HG03460 (cell line): ENCODE data around the gene TGFA.

Experiments
- ATAC-seq: cut with Tn5 transposase; IDR thresholded peaks from one replicate; pipeline ENCODE4 v1.9.1; 2021; ENCODE audit not compliant: unreplicated experiment

TGFA gene

DNA sequence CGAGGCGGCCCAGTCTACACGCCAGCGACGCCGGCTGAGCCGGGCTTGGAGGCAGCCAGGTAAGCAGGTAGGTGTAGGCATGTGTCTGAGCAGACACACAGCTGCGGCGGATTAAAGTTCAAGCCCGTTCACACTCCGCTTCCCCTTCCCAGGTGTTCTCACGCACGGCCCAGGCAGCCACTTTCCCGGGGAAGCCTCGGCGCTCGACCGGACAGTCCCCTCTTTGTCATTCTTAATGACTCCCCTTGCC lies 367 bp downstream of the TGFA start:
- peak; percentile 14 for ATAC-seq

DNA sequence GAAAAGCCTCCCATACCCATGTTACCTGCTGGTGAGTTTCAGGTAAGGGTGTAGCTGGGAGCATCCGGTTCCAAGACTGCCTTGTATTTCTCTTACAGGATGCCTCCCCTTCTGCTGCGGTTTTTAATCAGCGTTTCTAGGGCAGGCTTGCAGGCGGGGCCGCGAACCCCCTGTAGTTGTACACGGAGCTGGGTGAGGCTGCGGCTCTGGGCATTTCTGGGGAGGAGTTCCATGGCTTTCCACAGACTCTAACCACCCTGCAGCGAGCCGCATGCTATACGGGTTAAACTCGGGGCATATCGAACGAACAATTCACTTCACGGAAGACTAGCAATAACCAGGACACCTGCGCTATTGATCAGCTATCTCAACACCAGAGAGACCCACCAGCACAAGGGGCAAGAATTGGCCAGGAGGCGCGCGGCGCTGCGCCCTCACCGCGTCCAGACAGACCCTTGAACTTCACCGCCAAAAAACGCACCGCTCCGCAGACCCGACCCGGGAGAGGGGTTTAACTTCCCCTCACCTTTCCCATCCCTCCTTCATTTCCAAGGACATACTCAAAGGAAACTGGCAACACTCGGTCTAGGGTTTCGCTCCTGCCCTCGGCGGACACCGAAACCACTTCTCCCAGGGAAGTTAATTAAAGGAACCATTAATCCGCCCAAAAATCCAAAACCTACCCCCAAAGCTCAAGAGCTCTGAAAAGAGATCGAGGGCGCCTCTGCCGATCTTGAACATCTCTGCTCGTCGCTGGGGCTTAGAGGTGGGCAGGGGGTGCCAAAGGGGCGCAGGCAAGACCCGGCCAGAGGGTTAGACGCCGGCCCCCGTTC lies 909 bp downstream of the TGFA start:
- no peak for ATAC-seq

DNA sequence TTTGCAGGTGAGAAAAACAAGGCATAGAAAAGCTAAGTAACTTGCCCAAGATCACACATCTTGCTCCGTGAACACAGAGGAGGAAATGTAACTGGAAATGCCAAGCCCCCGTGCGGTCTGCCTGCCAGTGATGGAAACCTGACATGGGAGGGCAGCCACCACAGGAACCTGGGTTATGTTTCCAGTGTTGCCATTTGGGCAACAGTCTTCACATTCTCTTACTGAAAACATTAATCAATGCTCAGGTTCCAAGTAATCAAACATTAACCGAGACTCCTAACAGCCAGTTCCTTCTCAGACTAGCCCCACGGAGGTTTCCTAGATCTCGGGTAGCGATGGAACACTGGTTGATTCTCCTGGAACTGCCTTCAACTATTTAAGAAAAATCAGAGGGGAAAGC lies 2.5 kb downstream of the TGFA start:
- ATAC-seq, result no peak

DNA sequence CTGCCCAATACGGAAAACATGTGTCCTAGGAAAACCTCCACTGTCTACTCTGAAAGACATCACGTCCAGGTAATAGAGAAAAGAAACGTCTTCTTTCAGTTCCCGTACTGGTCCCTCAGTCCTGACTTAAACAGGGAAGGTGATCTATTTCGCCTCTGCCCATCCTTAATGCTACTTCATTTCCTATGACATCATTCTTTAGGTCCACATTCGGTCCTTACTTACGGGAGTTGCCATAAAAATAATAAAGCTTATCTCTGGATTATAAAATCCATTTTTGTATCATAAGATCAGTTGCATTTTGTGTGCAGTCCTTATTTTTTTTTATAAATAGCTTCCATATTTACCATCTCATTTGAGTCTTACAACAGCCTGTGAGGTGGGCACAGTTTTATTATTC lies 3.7 kb downstream of the TGFA start:
- ATAC-seq, result no peak

DNA sequence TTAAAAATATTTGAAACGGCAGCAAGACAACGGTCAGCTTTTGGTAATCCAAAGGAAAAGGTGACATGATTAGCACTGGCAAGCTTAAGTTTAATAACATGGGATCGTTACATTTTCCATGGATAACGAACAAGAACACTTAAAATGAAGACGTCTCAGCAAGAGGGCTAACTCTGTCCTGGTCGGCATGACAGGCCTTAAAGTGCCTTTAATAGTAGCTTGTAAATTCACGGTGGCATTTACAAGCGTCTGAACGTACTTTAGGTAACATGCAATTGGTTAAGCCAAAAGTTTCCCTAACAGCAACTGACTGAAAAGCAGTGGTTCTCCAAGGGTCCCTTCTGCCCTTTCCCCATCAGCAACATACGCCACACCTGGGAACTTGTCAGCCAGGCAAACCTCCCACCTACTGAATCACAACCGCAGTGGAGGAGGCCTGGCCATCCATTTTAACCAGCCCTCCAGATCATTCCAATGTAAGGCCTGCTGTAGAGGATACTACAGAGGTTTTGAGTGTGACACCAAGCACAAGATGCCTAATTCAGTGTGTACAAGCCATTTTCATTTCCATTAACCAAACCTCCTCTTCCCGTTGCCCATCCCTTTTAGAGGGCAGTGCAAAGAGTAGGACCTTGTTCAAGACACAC lies 4.4 kb downstream of the TGFA start:
- no peak for ATAC-seq

DNA sequence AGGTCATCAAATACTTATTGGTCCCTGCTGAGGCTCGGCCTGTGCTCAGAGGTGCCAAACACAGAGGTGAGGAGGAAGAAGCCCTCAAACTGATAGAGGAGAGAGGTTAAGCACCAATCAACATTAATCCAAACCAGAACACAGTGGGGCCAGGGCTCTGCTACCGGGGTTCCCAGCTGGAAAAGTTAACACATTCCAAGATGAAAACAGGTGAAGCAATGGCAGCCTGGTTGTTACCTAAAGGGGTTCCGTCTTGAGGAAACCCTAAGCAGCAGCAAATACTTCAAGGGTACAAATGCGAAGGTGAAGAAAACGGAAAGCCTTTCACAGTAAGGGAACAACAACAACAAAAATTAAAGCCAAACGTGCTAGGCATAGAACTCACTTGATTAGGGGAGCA lies 5.4 kb downstream of the TGFA start:
- ATAC-seq, result no peak

DNA sequence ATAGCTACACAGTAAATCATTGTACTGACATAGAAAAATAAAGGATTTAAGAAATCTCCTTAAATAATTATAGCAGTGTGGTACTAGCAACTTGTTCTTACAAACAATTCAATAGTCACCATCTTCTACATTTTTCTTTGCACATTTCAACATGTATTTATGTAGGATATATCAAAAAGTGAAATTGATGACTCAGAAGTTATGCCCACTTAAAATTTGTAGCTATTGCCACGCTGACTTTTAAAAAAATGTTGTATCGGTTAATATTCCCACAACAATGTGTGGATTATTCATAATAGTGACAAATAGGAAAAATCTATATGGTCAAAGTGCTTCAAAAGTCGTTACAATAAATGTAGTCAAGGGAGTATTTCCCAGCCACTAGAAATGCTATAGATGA lies 6.7 kb downstream of the TGFA start:
- ATAC-seq, result no peak

DNA sequence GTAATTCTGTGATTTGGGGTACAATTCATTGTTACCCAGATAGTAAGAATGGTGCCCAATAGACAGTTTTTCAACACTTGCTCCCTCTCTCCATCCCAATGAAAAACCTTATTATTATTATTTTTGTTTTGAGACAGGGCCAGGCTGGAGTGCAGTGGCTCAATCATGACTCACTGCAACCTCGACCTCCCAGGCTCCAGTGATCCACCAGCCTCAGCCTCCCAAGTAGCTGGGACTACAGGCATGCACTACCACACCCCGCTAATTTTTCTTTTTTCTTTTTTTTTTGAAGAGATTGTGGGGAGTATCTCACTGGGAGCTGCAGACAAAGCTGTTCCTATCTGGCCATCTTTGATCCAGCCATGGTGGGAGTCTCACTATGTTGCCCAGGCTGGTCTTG lies 7.2 kb downstream of the TGFA start:
- ATAC-seq, result no peak

DNA sequence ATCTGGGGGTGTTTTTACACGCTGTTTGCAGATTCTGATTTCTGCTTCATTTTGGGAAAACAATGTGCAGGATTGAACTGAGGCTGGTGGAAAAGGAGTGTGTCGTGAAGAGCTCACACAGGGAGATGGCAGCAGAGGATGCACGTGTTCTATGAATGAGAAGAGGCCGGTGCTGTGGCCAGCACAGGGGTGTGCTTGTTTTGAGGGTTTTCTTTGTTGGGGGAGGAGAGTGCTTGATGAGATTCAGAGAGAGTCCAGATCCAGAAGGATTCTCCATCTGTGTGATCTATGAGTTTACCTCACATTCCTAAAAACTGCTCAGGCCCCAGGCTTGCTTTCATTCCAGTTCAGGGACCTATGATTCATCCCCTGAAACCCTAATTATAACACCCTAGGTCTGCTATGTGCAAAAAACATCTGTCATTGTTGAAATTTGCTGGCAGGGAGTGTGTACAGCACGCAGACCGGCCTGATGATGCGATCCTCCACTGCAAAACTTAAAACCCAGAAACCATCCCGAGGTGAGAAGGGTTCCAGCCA lies 12.1 kb downstream of the TGFA start:
- no peak for ATAC-seq

DNA sequence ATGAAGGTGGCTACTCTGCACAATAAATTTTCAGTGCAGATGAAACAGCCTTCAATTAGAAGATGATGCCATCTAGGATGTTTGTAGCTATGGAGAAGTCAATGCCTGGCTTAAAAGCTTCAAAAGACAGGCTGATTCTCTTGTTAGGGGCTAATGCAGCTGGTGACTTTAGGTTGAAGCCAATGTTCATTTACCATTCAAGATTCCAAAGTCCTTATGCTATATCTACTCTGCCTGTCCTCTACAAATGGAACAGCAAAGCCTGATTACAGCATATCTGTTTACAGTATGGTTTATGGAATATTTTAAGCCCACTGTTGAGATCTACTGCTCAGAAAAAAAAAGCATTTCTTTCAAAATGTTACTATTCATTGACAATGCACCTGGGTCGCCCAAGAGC lies 15.8 kb downstream of the TGFA start:
- no peak for ATAC-seq

DNA sequence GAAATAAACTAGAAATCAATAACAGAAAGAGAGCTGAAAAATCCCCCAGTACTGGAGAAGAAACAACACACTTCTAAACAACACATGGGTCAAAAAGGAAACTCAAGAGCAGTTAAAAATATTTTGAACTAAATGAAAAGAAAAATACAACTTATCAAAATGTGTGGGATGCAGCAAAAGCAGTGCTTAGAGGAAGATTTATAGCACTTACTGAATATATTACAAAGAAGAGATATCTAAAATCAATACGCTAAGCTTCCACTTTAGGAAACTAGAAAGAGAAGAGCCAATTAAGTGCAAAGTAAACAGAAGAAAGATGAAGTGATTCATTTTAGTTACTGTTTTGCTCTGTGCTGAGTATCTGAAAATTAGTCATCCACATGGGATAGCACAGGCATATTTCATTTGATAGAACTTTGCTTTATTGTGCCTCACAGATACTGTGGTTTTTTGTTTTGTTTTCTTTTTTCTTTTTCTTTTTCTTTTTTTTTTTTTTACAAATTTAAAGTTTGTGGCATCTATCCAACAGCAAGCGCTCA lies 17.0 kb downstream of the TGFA start:
- ATAC-seq, result no peak

DNA sequence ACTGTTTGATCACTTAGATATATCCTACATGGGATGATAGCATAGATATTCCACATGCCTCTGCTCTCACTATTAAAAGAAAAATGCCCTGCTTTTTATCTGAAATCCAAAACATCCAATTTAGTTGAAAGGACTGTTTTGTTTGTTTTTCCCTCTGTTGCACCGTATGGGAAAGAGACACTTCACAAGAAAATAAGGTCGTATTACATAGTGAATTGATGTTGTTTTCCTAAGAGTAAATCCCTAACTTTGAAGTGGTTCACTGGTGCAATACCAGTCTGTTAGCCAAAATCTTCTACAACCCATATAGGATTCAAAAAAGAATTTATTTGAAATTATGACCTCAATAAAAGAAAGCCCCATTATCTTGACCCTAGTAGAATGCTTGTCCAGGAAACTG lies 18.1 kb downstream of the TGFA start:
- no peak for ATAC-seq

DNA sequence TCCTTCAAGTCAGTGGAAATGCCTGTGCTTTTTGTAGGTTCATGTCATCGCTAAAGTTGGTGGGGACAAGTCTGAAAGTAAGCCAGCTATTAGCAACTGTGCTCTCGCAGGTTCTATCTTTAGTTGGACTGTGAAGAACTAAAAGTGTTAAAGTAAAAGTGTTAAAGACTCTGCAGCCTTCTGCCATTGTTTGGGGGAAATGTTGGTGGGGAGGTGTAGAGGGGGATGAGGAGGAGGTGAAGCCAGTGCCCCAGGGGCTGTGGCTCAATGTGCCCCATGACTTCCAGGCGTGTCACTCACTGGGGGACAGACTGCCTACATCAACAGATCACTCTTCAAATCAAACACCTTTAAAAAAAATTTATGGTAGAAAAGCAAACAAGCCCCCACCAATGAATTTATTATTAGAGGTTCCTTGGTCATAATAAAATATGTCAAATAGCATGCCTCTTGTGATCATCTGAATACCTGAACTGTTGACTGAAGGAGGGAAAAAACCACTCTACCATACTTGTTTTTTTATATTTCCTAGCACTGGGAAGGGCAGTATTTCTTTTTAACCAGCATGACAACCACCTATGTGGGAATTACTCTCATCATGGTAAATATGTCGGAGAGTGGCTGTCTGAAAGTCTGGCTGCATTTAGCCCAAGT lies 19.3 kb downstream of the TGFA start:
- no peak for ATAC-seq

DNA sequence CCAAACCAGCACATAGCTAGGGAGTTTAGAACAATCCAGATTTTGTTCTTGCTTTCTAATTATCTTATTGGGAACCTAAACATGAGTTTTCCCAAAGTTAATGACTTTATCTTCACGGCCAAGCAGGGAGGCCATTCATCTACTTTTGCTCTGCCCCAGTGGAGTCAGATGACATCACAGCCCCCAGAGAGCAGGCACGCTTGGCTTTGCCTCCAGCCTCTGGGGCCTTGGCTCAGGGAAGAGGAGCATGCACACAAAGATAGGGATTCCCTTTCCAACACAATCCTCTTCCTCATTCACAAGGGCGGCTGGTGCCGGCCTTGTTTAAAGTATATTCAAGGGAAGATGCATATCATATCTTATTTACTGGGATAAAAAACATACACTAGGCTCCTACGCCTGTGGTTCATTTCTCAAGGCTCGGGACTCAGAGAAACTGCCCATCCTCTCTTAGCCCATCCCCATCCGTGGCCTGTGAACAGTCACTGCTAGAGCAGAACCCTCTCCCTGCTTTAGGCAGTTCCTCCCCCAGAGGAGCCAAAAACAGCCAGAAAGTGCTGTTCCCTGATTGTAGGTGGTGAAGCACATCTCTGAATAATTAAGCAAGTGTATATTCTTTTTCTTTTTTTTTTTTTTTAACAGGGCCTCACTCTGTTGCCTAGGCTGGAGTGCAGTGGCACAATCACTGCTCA lies 21.2 kb downstream of the TGFA start:
- no peak for ATAC-seq

DNA sequence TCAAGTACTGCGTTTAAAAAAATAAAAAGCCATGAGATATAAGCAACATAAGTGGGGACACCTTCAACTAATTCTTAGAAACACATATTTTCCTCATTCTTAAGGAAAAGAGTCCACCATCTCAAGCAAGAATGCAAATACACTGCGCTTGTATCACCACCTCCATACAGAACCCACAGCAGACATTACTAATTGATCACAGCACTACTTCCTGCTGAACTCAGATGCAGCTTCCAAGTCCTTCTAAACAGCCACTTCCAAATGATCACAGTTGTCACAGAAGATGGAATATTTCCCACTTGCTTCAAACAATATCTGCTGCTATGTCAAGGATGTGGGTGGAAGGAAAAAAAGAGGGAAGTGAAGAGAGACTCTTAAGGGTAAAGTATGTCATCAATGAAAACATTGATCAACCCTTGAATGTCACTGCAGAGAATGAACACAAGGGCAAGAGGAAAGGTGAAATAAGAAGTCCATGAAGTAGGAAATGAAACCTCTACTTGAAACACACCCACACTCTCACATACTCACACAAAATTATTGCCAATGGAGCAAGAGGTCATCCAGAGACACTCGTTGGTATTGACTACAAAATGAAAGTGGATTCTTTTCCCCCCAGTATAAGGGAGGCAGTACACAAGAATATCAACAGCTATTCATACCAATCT lies 22.1 kb downstream of the TGFA start:
- no peak for ATAC-seq

DNA sequence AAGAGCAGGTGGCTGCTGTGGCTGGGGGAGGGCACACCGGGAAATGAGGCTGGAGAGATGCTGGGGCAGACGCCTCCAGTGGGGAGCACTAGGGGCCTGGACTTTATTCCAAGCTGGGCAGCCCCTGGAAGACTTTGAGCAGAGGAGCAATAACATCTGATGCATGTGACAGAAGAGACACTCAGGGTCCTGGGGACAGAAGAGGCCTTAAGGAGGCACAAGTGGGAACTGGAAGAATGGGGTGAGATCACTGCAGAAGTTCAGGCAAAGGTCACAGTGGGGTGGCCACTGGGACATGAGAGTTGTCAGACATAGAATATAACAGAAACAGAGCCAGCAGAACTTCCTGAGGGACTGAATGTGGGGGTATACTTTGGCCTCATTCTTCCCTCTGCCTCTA lies 24.0 kb downstream of the TGFA start:
- no peak for ATAC-seq

DNA sequence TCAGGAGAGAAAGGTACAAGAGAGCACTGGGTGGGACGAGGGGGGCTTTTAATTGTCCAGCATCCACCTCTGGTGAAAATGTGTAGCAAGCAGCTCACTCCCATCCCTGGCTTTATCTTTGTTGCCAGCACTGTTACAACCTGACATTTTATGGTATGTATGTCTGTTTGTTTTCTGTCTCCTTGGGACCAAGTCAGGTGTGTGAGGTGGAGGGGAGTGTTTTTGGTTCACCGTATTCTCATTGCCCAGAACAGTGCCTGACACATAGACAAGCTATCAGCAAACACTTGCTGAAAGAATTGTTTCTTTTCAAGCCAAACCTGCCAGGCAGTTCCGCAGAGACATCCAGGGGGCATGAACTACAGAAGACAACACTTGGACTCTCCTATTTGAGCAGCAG lies 24.7 kb downstream of the TGFA start:
- ATAC-seq, result no peak

DNA sequence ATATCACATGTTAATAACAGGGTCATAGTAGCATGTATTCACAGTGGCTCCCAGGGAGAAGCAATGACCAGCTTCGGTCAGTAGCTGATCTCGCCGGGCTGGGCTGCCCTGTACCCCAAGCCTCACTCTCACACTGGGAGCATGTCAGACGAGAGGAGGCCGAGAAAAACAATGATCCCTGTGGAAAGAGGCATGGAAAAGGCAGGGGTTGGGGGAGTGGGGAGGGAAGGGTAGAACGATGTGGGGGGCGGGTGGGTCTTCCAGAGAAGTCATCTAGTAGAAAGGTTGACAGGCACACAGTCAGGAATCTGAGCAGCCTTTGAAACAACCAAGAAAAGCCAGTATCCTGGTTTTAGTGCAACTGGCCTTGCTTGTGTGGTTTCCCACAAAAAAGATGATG lies 25.4 kb downstream of the TGFA start:
- ATAC-seq, result no peak

DNA sequence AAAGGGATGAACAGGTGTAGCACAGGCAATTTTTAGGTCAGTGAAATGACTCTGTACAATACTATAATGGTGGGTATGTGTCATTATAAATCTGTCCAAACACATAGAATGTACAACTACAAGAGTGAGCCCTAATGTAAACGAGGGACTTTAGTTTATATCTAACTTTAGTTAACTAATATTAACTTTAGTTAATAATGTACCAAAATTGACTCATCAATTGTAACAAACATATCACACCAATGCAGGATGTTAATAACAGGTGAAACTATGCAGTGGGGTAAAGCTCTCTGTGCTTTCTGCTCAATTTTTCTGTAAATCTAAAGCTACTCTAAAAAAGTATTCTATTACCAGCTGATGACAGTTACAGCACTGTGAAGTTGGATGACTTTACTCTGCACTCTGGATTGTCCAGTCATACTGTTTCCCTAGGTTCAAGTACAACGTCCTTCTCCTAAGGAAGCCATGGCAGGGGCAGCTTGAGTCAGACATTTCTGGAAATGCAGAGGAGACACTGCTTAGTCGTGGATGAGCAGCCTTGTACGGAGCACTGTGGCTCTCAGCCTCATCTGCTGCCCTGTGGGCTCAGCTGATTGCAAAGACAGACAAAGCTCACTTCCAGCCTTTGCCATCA lies 26.1 kb downstream of the TGFA start:
- ATAC-seq, result peak; percentile 55

DNA sequence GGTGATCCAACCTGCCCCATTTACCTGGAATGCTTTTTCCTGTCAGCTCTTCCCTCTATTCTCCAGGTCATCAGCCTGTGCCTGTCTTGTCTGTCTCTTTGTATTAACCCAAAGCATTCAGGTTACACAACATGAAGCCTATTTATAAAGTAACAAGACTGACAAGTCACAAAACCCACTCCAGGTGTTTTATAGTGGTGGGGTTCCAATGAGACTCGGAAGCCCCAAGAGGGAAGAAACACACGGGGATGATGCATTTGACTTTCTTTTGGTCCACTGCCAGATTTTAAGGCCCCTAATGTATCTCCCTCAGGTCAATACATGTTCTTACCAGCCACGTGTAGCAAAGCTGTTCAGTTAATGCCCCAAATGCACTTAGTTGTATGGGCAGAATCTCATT lies 27.5 kb downstream of the TGFA start:
- no peak for ATAC-seq
